ENCODE data around the gene KIF14.
"Not testable (repeated sequence)": the region's sequence is repeated elsewhere in the genome, so short reads cannot be mapped to it uniquely, and the experiment has no call there.

The KIF14 gene

GRCh38 chr1:200630515-200630899 lies 10.0 kb upstream of the KIF14 start:
- not testable (repeated sequence) for DNase-seq

- DNase-seq = no peak
Measured at GRCh38 chr1:200629876-200630514, 9.4 kb upstream of the KIF14 start.

- peak; percentile 79 for DNase-seq
Measured at GRCh38 chr1:200628223-200628881, 7.8 kb upstream of the KIF14 start.

GRCh38 chr1:200627575-200628222 lies 7.1 kb upstream of the KIF14 start:
- DNase-seq = no peak

- no peak for DNase-seq
Measured at GRCh38 chr1:200626853-200627534, 6.4 kb upstream of the KIF14 start.

GRCh38 chr1:200625381-200625824 lies 4.9 kb upstream of the KIF14 start:
- no peak for DNase-seq

GRCh38 chr1:200624679-200625335 lies 4.3 kb upstream of the KIF14 start:
- DNase-seq = no peak

- no peak for DNase-seq
Measured at GRCh38 chr1:200619894-200620272, 668 bp downstream of the KIF14 start.

- DNase-seq = no peak
Measured at GRCh38 chr1:200610846-200611245, 9.7 kb downstream of the KIF14 start.

GRCh38 chr1:200602632-200603031 lies 17.9 kb downstream of the KIF14 start:
- no peak for DNase-seq

- DNase-seq = no peak
Measured at GRCh38 chr1:200590001-200590400, 30.6 kb downstream of the KIF14 start.

GRCh38 chr1:200588698-200589097 lies 31.9 kb downstream of the KIF14 start:
- no peak for DNase-seq

- no peak for DNase-seq
Measured at GRCh38 chr1:200564319-200564718, 56.2 kb downstream of the KIF14 start.

- no peak for DNase-seq
Measured at GRCh38 chr1:200561856-200562214, 58.7 kb downstream of the KIF14 start.

GRCh38 chr1:200558866-200559459 lies 61.6 kb downstream of the KIF14 start:
- DNase-seq = no peak

- DNase-seq = no peak
Measured at GRCh38 chr1:200556002-200556401, 64.5 kb downstream of the KIF14 start.

GRCh38 chr1:200552737-200553136 lies 67.8 kb downstream of the KIF14 start:
- not testable (repeated sequence) for DNase-seq

GRCh38 chr1:200550367-200550766 lies 70.2 kb downstream of the KIF14 start:
- no peak for DNase-seq

- DNase-seq = no peak
Measured at GRCh38 chr1:200547386-200547785, 73.2 kb downstream of the KIF14 start.

- no peak for DNase-seq
Measured at GRCh38 chr1:200546577-200546976, 74.0 kb downstream of the KIF14 start.

GRCh38 chr1:200542162-200542561 lies 78.4 kb downstream of the KIF14 start:
- no peak for DNase-seq

- DNase-seq = no peak
Measured at GRCh38 chr1:200540281-200540680, 80.3 kb downstream of the KIF14 start.

GRCh38 chr1:200538179-200538578 lies 82.4 kb downstream of the KIF14 start:
- DNase-seq = no peak

Data from activated effector memory CD4-positive, alpha-beta T cell treated with anti-CD3 and anti-CD28 coated beads, Interleukin-2, amount 50 U/mL, for 16 hours (primary cell).